ENCODE results near the gene DNAJB11.
"Not testable (repeated sequence)": the region's sequence is repeated elsewhere in the genome, so short reads cannot be mapped to it uniquely, and the experiment has no call there.

DNAJB11 gene

GRCh38 chr3:186580785-186581184 is 10.3 kb downstream of the DNAJB11 start:
- peaks cover 85% of the 10 kb centered on the region for H3K36me3 ChIP-seq (ENCODE audit: low read length)

DNA sequence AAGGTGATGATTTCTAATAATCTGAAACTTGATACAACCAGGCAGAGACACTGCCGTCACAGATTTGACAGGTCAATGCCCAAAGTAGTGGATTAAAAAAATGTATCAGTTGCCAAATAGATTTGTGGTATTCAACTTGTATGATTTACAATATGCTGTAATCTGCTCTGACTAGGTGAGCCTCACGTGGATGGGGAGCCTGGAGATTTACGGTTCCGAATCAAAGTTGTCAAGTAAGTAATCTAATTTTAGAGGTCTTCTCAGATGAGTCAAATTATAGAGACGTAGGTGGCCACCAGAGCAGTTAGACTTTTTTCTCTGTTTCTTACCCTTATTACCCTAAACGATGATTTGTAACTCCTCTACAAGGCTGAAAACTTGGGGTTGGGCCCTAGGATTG is 12.0 kb downstream of the DNAJB11 start:
- Histone ChIP-seq H3K4me2 (ENCODE audit: low read depth, low read length, poor library complexity, severe bottlenecking) (no peak overlapping the region), H3K36me3 (ENCODE audit: low read length) (peaks cover 74% of the 10 kb centered on the region), H3K9ac (ENCODE audit: low read length) (no peak overlapping the region), H3K27me3 (ENCODE audit: low read length) (no peaks in the 10 kb centered on the region), H4K20me1 (ENCODE audit: low read depth, low read length) (0 out of 2 replicates have a peak, but pooled peaks cover 1% of the 10 kb centered on the region), H3K9me2 (replicated peaks; ENCODE audit: insufficient read depth, low read length) (no peaks in the 10 kb centered on the region), H3K4me3 (ENCODE audit: insufficient read depth, low read length, poor library complexity, severe bottlenecking) (no peak overlapping the region), H2AFZ (ENCODE audit: low read depth, low read length, severe bottlenecking) (no peak overlapping the region), H3F3A (ENCODE audit: insufficient read depth) (peaks cover 13% of the 10 kb centered on the region), H3K27ac (ENCODE audit: low read depth, low read length) (no peak overlapping the region), H3K9me3 (ENCODE audit: insufficient read depth, low read length) (no peaks in the 10 kb centered on the region), H3K79me2 (ENCODE audit: insufficient read depth, low read length) (peaks cover 7% of the 10 kb centered on the region)
- no peak for TF ChIP-seq EZH2phosphoT487 (conservative IDR thresholded peaks at IDR 0.05; ENCODE audit: low read length)
- no peak for TF ChIP-seq CTCF (IDR thresholded peaks at IDR 0.05; ENCODE audit: insufficient read depth, low read length, poor library complexity, severe bottlenecking)

More at GRCh38 chr3:186580785-186581184, 10.3 kb downstream of the DNAJB11 start:
- H3K27me3 ChIP-seq (ENCODE audit: low read length): no peaks in the 10 kb centered on the region
- H3K27ac ChIP-seq (ENCODE audit: low read depth, low read length): no peak overlapping the region
- no peaks in the 10 kb centered on the region for H3K9me3 ChIP-seq (ENCODE audit: insufficient read depth, low read length)
- H3K79me2 ChIP-seq (ENCODE audit: insufficient read depth, low read length): peaks cover 10% of the 10 kb centered on the region
- peaks cover 6% of the 10 kb centered on the region for H3F3A ChIP-seq (ENCODE audit: insufficient read depth)
- TF ChIP-seq EZH2phosphoT487 (conservative IDR thresholded peaks at IDR 0.05; ENCODE audit: low read length) (no peak), CTCF (IDR thresholded peaks at IDR 0.05; ENCODE audit: insufficient read depth, low read length, poor library complexity, severe bottlenecking) (no peak)
- H3K9ac ChIP-seq (ENCODE audit: low read length): no peak overlapping the region
- H3K4me2 ChIP-seq (ENCODE audit: low read depth, low read length, poor library complexity, severe bottlenecking): no peak overlapping the region
- no peaks in the 10 kb centered on the region for H3K9me2 ChIP-seq (replicated peaks; ENCODE audit: insufficient read depth, low read length)
- H3K4me3 ChIP-seq (ENCODE audit: insufficient read depth, low read length, poor library complexity, severe bottlenecking): no peak overlapping the region
- no peak overlapping the region for H2AFZ ChIP-seq (ENCODE audit: low read depth, low read length, severe bottlenecking)
- 0 out of 2 replicates have a peak, but pooled peaks cover 3% of the 10 kb centered on the region for H4K20me1 ChIP-seq (ENCODE audit: low read depth, low read length)

GRCh38 chr3:186583831-186584230 is 13.3 kb downstream of the DNAJB11 start:
- Histone ChIP-seq H3K27me3 (ENCODE audit: low read length) (no peaks in the 10 kb centered on the region), H3K27ac (ENCODE audit: low read depth, low read length) (no peak overlapping the region), H3K9ac (ENCODE audit: low read length) (no peak overlapping the region), H3K4me3 (ENCODE audit: insufficient read depth, low read length, poor library complexity, severe bottlenecking) (no peak overlapping the region), H3K9me3 (ENCODE audit: insufficient read depth, low read length) (no peaks in the 10 kb centered on the region), H3K9me2 (replicated peaks; ENCODE audit: insufficient read depth, low read length) (no peaks in the 10 kb centered on the region), H4K20me1 (ENCODE audit: low read depth, low read length) (no peaks in the 10 kb centered on the region), H2AFZ (ENCODE audit: low read depth, low read length, severe bottlenecking) (no peak overlapping the region), H3K4me2 (ENCODE audit: low read depth, low read length, poor library complexity, severe bottlenecking) (no peak overlapping the region), H3K36me3 (ENCODE audit: low read length) (peaks cover 62% of the 10 kb centered on the region), H3K79me2 (ENCODE audit: insufficient read depth, low read length) (no peaks in the 10 kb centered on the region), H3F3A (ENCODE audit: insufficient read depth) (peaks cover 14% of the 10 kb centered on the region)
- TF ChIP-seq EZH2phosphoT487 (conservative IDR thresholded peaks at IDR 0.05; ENCODE audit: low read length): no peak
- no peak for TF ChIP-seq CTCF (IDR thresholded peaks at IDR 0.05; ENCODE audit: insufficient read depth, low read length, poor library complexity, severe bottlenecking)

DNA sequence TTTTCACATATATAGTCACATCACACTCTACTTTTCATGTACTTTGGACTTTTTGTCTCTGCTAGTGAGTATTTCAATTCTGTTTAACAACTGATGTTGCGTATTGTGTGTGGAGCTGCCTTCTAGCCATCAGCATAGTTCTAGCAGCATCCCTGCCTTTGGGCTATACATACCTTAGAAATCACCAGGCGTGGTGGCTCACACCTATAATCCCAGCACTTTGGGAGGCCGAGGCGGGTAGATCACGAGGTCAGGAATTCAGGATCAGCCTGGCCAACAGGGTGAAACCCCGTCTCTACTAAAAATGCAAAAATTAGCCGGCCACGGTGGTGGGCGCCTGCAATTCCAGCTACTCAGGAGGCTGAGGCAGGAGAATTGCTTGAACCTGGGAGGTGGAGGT is 15.7 kb downstream of the DNAJB11 start:
- H3K27ac ChIP-seq (ENCODE audit: low read depth, low read length); H3K9me3 ChIP-seq (ENCODE audit: insufficient read depth, low read length); H3K9me2 ChIP-seq (replicated peaks; ENCODE audit: insufficient read depth, low read length); H3K4me2 ChIP-seq (ENCODE audit: low read depth, low read length, poor library complexity, severe bottlenecking); H2AFZ ChIP-seq (ENCODE audit: low read depth, low read length, severe bottlenecking); H4K20me1 ChIP-seq (ENCODE audit: low read depth, low read length); H3K27me3 ChIP-seq (ENCODE audit: low read length); H3K79me2 ChIP-seq (ENCODE audit: insufficient read depth, low read length); H3K4me3 ChIP-seq (ENCODE audit: insufficient read depth, low read length, poor library complexity, severe bottlenecking); H3K9ac ChIP-seq (ENCODE audit: low read length): not testable (repeated sequence)
- peaks cover 12% of the 10 kb centered on the region for H3F3A ChIP-seq (ENCODE audit: insufficient read depth)
- peaks cover 39% of the 10 kb centered on the region; the same call in 1 of the 2 replicates for H3K36me3 ChIP-seq (ENCODE audit: low read length)

All from SU-DHL-6 (cell line).